Panc1 (cell line): ENCODE data around the gene PPP1CC. TPM values are rescaled to one million over a fixed set of nuclear protein-coding genes. Genes with fewer than 3 reads are reported as not detected.

ENCODE experiments used
- ATAC-seq: fragments of 200-7000 bp; cut with Tn5 transposase; 2 replicates; pipeline ENCODE4 v1.9.1; 2020; ENCODE audit warnings: mild to moderate bottlenecking, moderate library complexity
- BruUV-seq: library from RNA; stranded (reverse); fragments of 400-500 nt; replicated peaks from 2 replicates; lab custom pipeline; 2021; lab: Mats Ljungman, UMichigan
- CTCF ChIA-PET: fragments of 300-600 bp; sonication (Branson Sonifier 250); formaldehyde crosslinking; loops from one replicate; lab custom pipeline; 2022; ENCODE audit warnings: antibody characterized with exemption; lab: Charles Lee
- POLR2A ChIA-PET: fragments of 300-600 bp; sonication (Branson Sonifier 250); formaldehyde crosslinking; loops from one replicate; lab custom pipeline; 2022; ENCODE audit warnings: antibody characterized with exemption; lab: Charles Lee
- DNase-seq: peaks from one replicate; pipeline ENCODE4 v3.0.0-alpha.2; 2010; ENCODE audit warnings: low read depth, low spot score
- H3K27ac ChIP-seq: 2 replicates; pipeline ENCODE4 v1.5.1; 2011; ENCODE audit warnings: mild to moderate bottlenecking, low read length, inconsistent platforms
- H3K27me3 ChIP-seq: fragments of 200-500 bp; sonication (Bioruptor generic); 2 replicates; pipeline ENCODE4 v1.6.0; 2014; ENCODE audit warnings: low read length, inconsistent platforms; ENCODE audit not compliant: control insufficient read depth, insufficient read depth
- H3K36me3 ChIP-seq: fragments of 200-500 bp; sonication (Bioruptor generic); 2 replicates; pipeline ENCODE4 v1.5.1; 2014; ENCODE audit warnings: inconsistent platforms, mild to moderate bottlenecking, low read length, moderate library complexity; ENCODE audit not compliant: control insufficient read depth, insufficient read depth
- H3K4me1 ChIP-seq: 2 replicates; pipeline ENCODE4 v1.5.1; 2011; ENCODE audit warnings: inconsistent platforms, mild to moderate bottlenecking, low read length, moderate library complexity; ENCODE audit not compliant: control insufficient read depth, insufficient read depth
- H3K4me3 ChIP-seq, 2 experiments: 2 replicates each; pipeline ENCODE4 v1.5.1; 2011 to 2012; ENCODE audit warnings: low read depth in 2 of 2, low read length in 2 of 2, mild to moderate bottlenecking in 2 of 2, inconsistent platforms in 1 of 2, moderate library complexity in 1 of 2
- H3K9me3 ChIP-seq: fragments of 200-500 bp; sonication (Bioruptor generic); 2 replicates; pipeline ENCODE4 v1.5.1; 2014; ENCODE audit warnings: low read depth, mild to moderate bottlenecking, inconsistent platforms, low read length, moderate library complexity; ENCODE audit not compliant: control insufficient read depth, insufficient read depth
- CTCF ChIP-seq: fragments of 450-650 bp; IDR thresholded peaks from 2 replicates; pipeline ENCODE4 v1.5.1; 2017; ENCODE audit warnings: mild to moderate bottlenecking
- POLR2AphosphoS5 ChIP-seq: IDR thresholded peaks from 2 replicates; pipeline ENCODE4 v1.6.1; 2012; ENCODE audit warnings: mild to moderate bottlenecking, low read depth, low read length, moderate library complexity
- REST ChIP-seq, 2 experiments: IDR thresholded peaks; 2 replicates each; pipeline ENCODE4 v1.6.1; 2011 to 2012; ENCODE audit warnings: low read depth in 2 of 2, control low read depth in 1 of 2, low read length in 1 of 2, mild to moderate bottlenecking in 1 of 2, moderate library complexity in 1 of 2; ENCODE audit not compliant: insufficient read depth in 1 of 2
- SIN3A ChIP-seq: IDR thresholded peaks from 2 replicates; pipeline ENCODE4 v1.6.1; 2012; ENCODE audit warnings: low read depth, mild to moderate bottlenecking, low read length, moderate library complexity, borderline replicate concordance; ENCODE audit not compliant: insufficient read depth
- TCF7L2 ChIP-seq: IDR thresholded peaks from 2 replicates; pipeline ENCODE4 v1.6.1; 2011; ENCODE audit warnings: mild to moderate bottlenecking, low read depth, low read length, inconsistent platforms
- in situ Hi-C: cut with HindIII; loops from 2 replicates; pipeline ENCODE4 v1.10.0; 2016; ENCODE audit warnings: low sequenced_read_pairs, low pct_unique_long_range_greater_than_20kb
- intact Hi-C: fragments of 100-400 bp; cut with micrococcal nuclease; formaldehyde crosslinking; loops from one replicate; pipeline ENCODE4 v1.10.0; 2022; ENCODE audit not compliant: unreplicated experiment
- total RNA-seq: library from RNA; stranded (reverse); gene quantifications from one replicate; pipeline ENCODE4 v1.2.1, GENCODE V29; 2021; ENCODE audit not compliant: unreplicated experiment

The PPP1CC gene
- total RNA-seq, 1 experiment from 2014 or later, result 219 TPM

- Histone ChIP-seq H3K36me3 (peaks cover 46% of the 10 kb centered on the region), H3K4me1 (no peaks in the 10 kb centered on the region)
- ATAC-seq, result peak; percentile 24; the same call in 1 of the 2 replicates
Observed at GRCh38 chr12:110717037-110717436, 25.7 kb downstream of the PPP1CC start.

GRCh38 chr12:110708917-110709316 lies 33.8 kb downstream of the PPP1CC start:
- no peaks in the 10 kb centered on the region for H3K4me1 ChIP-seq
- ATAC-seq (no peak), DNase-seq (no peak)
- BruUV-seq, result no TSS peak
- in situ Hi-C loops, result no loop called here
- no peak for TF ChIP-seq TCF7L2
- no peak for TF ChIP-seq POLR2AphosphoS5
- no peak for TF ChIP-seq REST (IDR thresholded peaks at IDR 0.05; ENCODE audit: insufficient read depth in 1 of 2, low read depth in 2 of 2, low read length in 1 of 2)
- no peak for TF ChIP-seq SIN3A
- TF ChIP-seq CTCF, result no peak
- ChIA-PET CTCF (interaction anchor here (0.6 kb wide), 2 partner anchors 181 to 774 kb away, joined by 4 to 5 read pairs; no protein-coding TSS in a partner anchor), POLR2A (no interaction called here)
- no peak overlapping the region for H3K4me3 ChIP-seq
- no peaks in the 10 kb centered on the region for H3K27me3 ChIP-seq
- no peaks in the 10 kb centered on the region for H3K9me3 ChIP-seq
- H3K36me3 ChIP-seq, result no peaks in the 10 kb centered on the region
- H3K27ac ChIP-seq, result no peak overlapping the region
- intact Hi-C loops, result loop anchor here (10.0 kb wide), 1 partner anchor 176 kb away; no protein-coding TSS in a partner anchor

More at GRCh38 chr12:110717037-110717436, 25.7 kb downstream of the PPP1CC start:
- ChIA-PET POLR2A (no interaction called here), CTCF (no interaction called here)
- no peak overlapping the region for H3K4me3 ChIP-seq
- no peaks in the 10 kb centered on the region for H3K27me3 ChIP-seq
- no peak overlapping the region for H3K27ac ChIP-seq
- no peak for DNase-seq
- no peak for TF ChIP-seq REST (IDR thresholded peaks at IDR 0.05; ENCODE audit: insufficient read depth in 1 of 2, low read depth in 2 of 2, low read length in 1 of 2)
- TF ChIP-seq TCF7L2, result no peak
- no peak for TF ChIP-seq CTCF
- TF ChIP-seq POLR2AphosphoS5, result no peak; the same call in 1 of the 2 replicates
- no peak for TF ChIP-seq SIN3A
- no TSS peak for BruUV-seq
- in situ Hi-C loops (no loop called here), intact Hi-C loops (no loop called here)
- no peaks in the 10 kb centered on the region for H3K9me3 ChIP-seq
